Gastroesophageal sphincter (tissue), 4 donors: ENCODE measurements around the gene KCND3. TPM values are rescaled to one million over a fixed set of nuclear protein-coding genes. Genes with fewer than 3 reads are reported as not detected.
A peak's percentile ranks its signal among the peaks of the same experiment; 100 is the strongest.

ENCODE experiments used
- ATAC-seq: fragments of 150-250 bp; one replicate; pipeline ENCODE4 v1.9.1; 2016; ENCODE audit warnings: mild to moderate bottlenecking, moderate library complexity
- H3K27ac ChIP-seq, 4 donors: fragments of 200-600 bp; sonication (generic) in 3 of 4; 1 replicate in 3 of 4; 2 replicates in 1 of 4; pipeline ENCODE4 v1.5.1; 2016 to 2019
- H3K27me3 ChIP-seq: fragments of 200-600 bp; sonication (generic); one replicate; pipeline ENCODE4 v1.5.1; 2019
- H3K36me3 ChIP-seq, 2 donors: fragments of 200-600 bp; sonication (generic); one replicate each; pipeline ENCODE4 v1.5.1; 2019; ENCODE audit warnings: control low read depth in 1 of 2
- H3K4me1 ChIP-seq, 3 donors: fragments of 200-600 bp; sonication (generic); 1 replicate in 2 of 3; 2 replicates in 1 of 3; pipeline ENCODE4 v1.5.1; 2016 to 2019; ENCODE audit warnings: control low read depth in 2 of 3
- H3K4me3 ChIP-seq, 2 donors: fragments of 200-600 bp; sonication (generic); one replicate each; pipeline ENCODE4 v1.5.1; 2019; ENCODE audit warnings: mild to moderate bottlenecking in 1 of 2, moderate library complexity in 1 of 2
- H3K9me3 ChIP-seq, 3 donors: fragments of 200-600 bp; sonication (generic); one replicate each; pipeline ENCODE4 v1.5.1; 2017 to 2019; ENCODE audit warnings: control low read depth in 2 of 3
- CTCF ChIP-seq, 4 experiments: fragments of 200-600 bp in 2 of 4; fragments of 450-650 bp in 2 of 4; sonication (generic) in 1 of 4; IDR thresholded peaks; one replicate each; pipeline ENCODE4 v1.5.1; 2017 to 2019; ENCODE audit warnings: antibody characterized with exemption in 4 of 4, mild to moderate bottlenecking in 2 of 4, moderate library complexity in 2 of 4
- EP300 ChIP-seq: sonication (generic); formaldehyde crosslinking; IDR thresholded peaks from one replicate; pipeline ENCODE4 v1.6.1; 2017; ENCODE audit warnings: antibody characterized with exemption, mild to moderate bottlenecking
- POLR2A ChIP-seq, 2 donors: fragments of 450-650 bp; IDR thresholded peaks; one replicate each; pipeline ENCODE4 v1.6.1; 2017; ENCODE audit warnings: antibody characterized with exemption in 2 of 2, mild to moderate bottlenecking in 2 of 2, moderate library complexity in 1 of 2
- POLR2AphosphoS5 ChIP-seq: sonication (generic); formaldehyde crosslinking; IDR thresholded peaks from one replicate; pipeline ENCODE4 v1.6.1; 2017; ENCODE audit warnings: antibody characterized with exemption
- WGBS, 2 donors: methylation state at CpG; one replicate each; pipeline ENCODE4 v1.1.5; 2018; ENCODE audit warnings: low coverage in 1 of 2; 5-methylcytosine and 5-hydroxymethylcytosine counted together
- total RNA-seq, 4 donors: library from RNA; depleted of rRNA; stranded (reverse); fragments of >200 nt; gene quantifications; one replicate each; pipeline ENCODE4 v1.1.0, GENCODE V29; 2016

The KCND3 gene
- total RNA-seq, 4 donors from 2014 or later = 36.2 to 58.7 (median 57.4) TPM

GRCh38 chr1:111751906-111752575 is 237.4 kb downstream of the KCND3 start:
- Histone ChIP-seq H3K36me3 (no peaks in the 10 kb centered on the region), H3K4me3 (no peak overlapping the region), H3K4me1 (peaks cover 2 to 45% (median 12%) of the 10 kb centered on the region in 3 donors), H3K9me3 (no peaks in the 10 kb centered on the region), H3K27ac (no peak overlapping the region), H3K27me3 (no peaks in the 10 kb centered on the region)
- ATAC-seq = no peak
- TF ChIP-seq EP300 (no peak), POLR2AphosphoS5 (no peak), CTCF (IDR thresholded peaks at IDR 0.05) (no peak), POLR2A (IDR thresholded peaks at IDR 0.05) (no peak)
- WGBS, 2 donors = 17 to 74% methylated on average over 1 to 2 of the region's 2 CpGs

- no peaks in the 10 kb centered on the region for H3K36me3 ChIP-seq
- H3K27me3 ChIP-seq = no peaks in the 10 kb centered on the region
- no peaks in the 10 kb centered on the region for H3K9me3 ChIP-seq
- TF ChIP-seq POLR2AphosphoS5 = no peak
- TF ChIP-seq CTCF (IDR thresholded peaks at IDR 0.05) = no peak
- no peak for TF ChIP-seq EP300
- TF ChIP-seq POLR2A (IDR thresholded peaks at IDR 0.05) = no peak
- H3K4me3 ChIP-seq = no peak overlapping the region
- ATAC-seq = no peak
- WGBS, 2 donors = 38 to 48% methylated on average over 2 of the region's 2 CpGs
- H3K4me1 ChIP-seq = peaks cover 0 to 35% (median 5%) of the 10 kb centered on the region in 3 donors
- peak overlapping the region in 1 of 4 donors; percentile 0 for H3K27ac ChIP-seq
These were observed 238.6 kb downstream of the KCND3 start for GRCh38 chr1:111750856-111751255.

- H3K4me1 ChIP-seq = peaks cover 0 to 31% (median 2%) of the 10 kb centered on the region in 3 donors
- no peak overlapping the region for H3K27ac ChIP-seq
- no peaks in the 10 kb centered on the region for H3K27me3 ChIP-seq
- no peaks in the 10 kb centered on the region for H3K36me3 ChIP-seq
- no peak overlapping the region for H3K4me3 ChIP-seq
- WGBS, 2 donors = 62 to 84% methylated on average over 3 of the region's 3 CpGs
- no peaks in the 10 kb centered on the region for H3K9me3 ChIP-seq
- no peak for TF ChIP-seq POLR2A (IDR thresholded peaks at IDR 0.05)
- TF ChIP-seq CTCF (IDR thresholded peaks at IDR 0.05) = no peak
- TF ChIP-seq EP300 = no peak
- TF ChIP-seq POLR2AphosphoS5 = no peak
- ATAC-seq = no peak
These were observed 239.8 kb downstream of the KCND3 start for GRCh38 chr1:111749628-111750027.

- Histone ChIP-seq H3K27me3 (no peaks in the 10 kb centered on the region), H3K4me1 (peaks cover 0 to 28% (median 0%) of the 10 kb centered on the region in 3 donors), H3K9me3 (no peaks in the 10 kb centered on the region), H3K36me3 (no peaks in the 10 kb centered on the region), H3K27ac (peak overlapping the region in 1 of 4 donors; percentile 57), H3K4me3 (no peak overlapping the region)
- no peak for ATAC-seq
- 77 to 80% methylated on average over 4 of the region's 4 CpGs for WGBS, 2 donors
- TF ChIP-seq EP300 (no peak), POLR2AphosphoS5 (no peak), CTCF (IDR thresholded peaks at IDR 0.05) (no peak), POLR2A (IDR thresholded peaks at IDR 0.05) (no peak)
These were observed 241.5 kb downstream of the KCND3 start for GRCh38 chr1:111747947-111748346.

GRCh38 chr1:111747282-111747734 is 242.2 kb downstream of the KCND3 start:
- no peak for ATAC-seq
- Histone ChIP-seq H3K4me1 (peaks cover 0 to 28% (median 0%) of the 10 kb centered on the region in 3 donors), H3K4me3 (no peak overlapping the region), H3K9me3 (no peaks in the 10 kb centered on the region), H3K27me3 (no peaks in the 10 kb centered on the region), H3K27ac (no peak overlapping the region), H3K36me3 (no peaks in the 10 kb centered on the region)
- WGBS, 2 donors = 33 to 48% methylated on average over 3 of the region's 3 CpGs
- TF ChIP-seq EP300 (no peak), CTCF (IDR thresholded peaks at IDR 0.05) (peak in 3 of 4 experiments; percentile 56 to 62 (median 58))
